CD14-positive monocyte (primary cell): ENCODE measurements around the gene ICE1. TPM values are rescaled to one million over a fixed set of nuclear protein-coding genes. Genes with fewer than 3 reads are reported as not detected.

Experiments
- DNase-seq, 3 donors: peaks; one replicate each; pipeline ENCODE4 v3.0.0-alpha.2; 2011 to 2022
- H2AFZ ChIP-seq: 2 replicates; pipeline ENCODE4 v1.6.0; 2012; ENCODE audit warnings: mild to moderate bottlenecking, low read depth, low read length, inconsistent platforms; ENCODE audit not compliant: insufficient read depth, poor library complexity, severe bottlenecking
- H3K27ac ChIP-seq, 2 donors: 1 replicate in 1 of 2; 2 replicates in 1 of 2; pipeline ENCODE4 v1.5.1; 2012 to 2013; ENCODE audit warnings: low read length in 2 of 2, control low read depth in 1 of 2, inconsistent platforms in 1 of 2, low read depth in 1 of 2, mild to moderate bottlenecking in 1 of 2
- H3K27me3 ChIP-seq, 2 donors: one replicate each; pipeline versions ENCODE4 v1.6.0 to v1.6.1; 2011 to 2013; ENCODE audit warnings: low read length in 2 of 2; ENCODE audit not compliant: control insufficient read depth in 2 of 2, insufficient read depth in 2 of 2
- H3K36me3 ChIP-seq, 2 donors: replicated peaks in 1 of 2; 1 replicate in 1 of 2; 2 replicates in 1 of 2; pipeline versions ENCODE4 v1.5.1 to v1.6.1; 2012 to 2013; ENCODE audit warnings: low read length in 2 of 2, control low read depth in 1 of 2, inconsistent platforms in 1 of 2, mild to moderate bottlenecking in 1 of 2; ENCODE audit not compliant: insufficient read depth in 2 of 2, control insufficient read depth in 1 of 2
- H3K4me1 ChIP-seq, 2 donors: 1 replicate in 1 of 2; 2 replicates in 1 of 2; pipeline versions ENCODE4 v1.5.1 to v1.6.1; 2012 to 2013; ENCODE audit warnings: low read length in 2 of 2, control low read depth in 1 of 2, inconsistent platforms in 1 of 2, mild to moderate bottlenecking in 1 of 2, moderate library complexity in 1 of 2; ENCODE audit not compliant: insufficient read depth in 2 of 2, control insufficient read depth in 1 of 2
- H3K4me2 ChIP-seq: replicated peaks from 2 replicates; pipeline ENCODE3; 2012; ENCODE audit warnings: low read length, moderate library complexity, mild to moderate bottlenecking; ENCODE audit not compliant: poor library complexity, severe bottlenecking; ENCODE audit errors: extremely low read depth
- H3K4me3 ChIP-seq, 3 experiments: fragments of 200-600 bp in 1 of 3; sonication (generic) in 1 of 3; replicated peaks in 1 of 3; 1 replicate in 2 of 3; 2 replicates in 1 of 3; pipeline ENCODE4 v1.5.1; 2011 to 2013; ENCODE audit warnings: low read length in 3 of 3, mild to moderate bottlenecking in 3 of 3, control low read depth in 2 of 3, low read depth in 2 of 3, inconsistent platforms in 1 of 3, moderate library complexity in 1 of 3
- H3K79me2 ChIP-seq: 2 replicates; pipeline ENCODE4 v1.6.0; 2012; ENCODE audit warnings: mild to moderate bottlenecking, control low read depth, inconsistent platforms, low read length, moderate library complexity; ENCODE audit not compliant: insufficient read depth
- H3K9ac ChIP-seq: 2 replicates; pipeline ENCODE4 v1.6.0; 2017; ENCODE audit warnings: low read length, mild to moderate bottlenecking; ENCODE audit not compliant: insufficient read depth, poor library complexity, severe bottlenecking
- H3K9me3 ChIP-seq, 2 donors: replicated peaks in 1 of 2; 1 replicate in 1 of 2; 2 replicates in 1 of 2; pipeline versions ENCODE4 v1.5.1 to v1.6.1; 2012 to 2013; ENCODE audit warnings: low read length in 2 of 2, control low read depth in 1 of 2; ENCODE audit not compliant: control insufficient read depth in 1 of 2, insufficient read depth in 1 of 2
- H4K20me1 ChIP-seq: 2 replicates; pipeline ENCODE4 v1.6.0; 2012; ENCODE audit warnings: mild to moderate bottlenecking, low read length, control low read depth, moderate library complexity; ENCODE audit not compliant: insufficient read depth
- H3K27ac Mint-ChIP-seq, 7 donors: one replicate each; pipeline ENCODE4 v1.8.0; 2020; ENCODE audit warnings: mild to moderate bottlenecking in 7 of 7, mixed read lengths in 7 of 7, moderate library complexity in 6 of 7, inconsistent platforms in 2 of 7
- H3K27me3 Mint-ChIP-seq, 3 donors: one replicate each; pipeline ENCODE4 v1.8.0; 2021 to 2022; ENCODE audit warnings: low read depth in 3 of 3, mild to moderate bottlenecking in 3 of 3, mixed read lengths in 3 of 3, moderate library complexity in 3 of 3, inconsistent platforms in 1 of 3
- H3K36me3 Mint-ChIP-seq, 2 donors: one replicate each; pipeline ENCODE4 v1.8.0; 2020; ENCODE audit warnings: mixed read lengths in 2 of 2, inconsistent platforms in 1 of 2, mild to moderate bottlenecking in 1 of 2
- H3K4me1 Mint-ChIP-seq: one replicate; pipeline ENCODE4 v1.8.0; 2020; ENCODE audit warnings: mild to moderate bottlenecking, mixed read lengths
- H3K4me3 Mint-ChIP-seq, 2 donors: one replicate each; pipeline ENCODE4 v1.8.0; 2020; ENCODE audit warnings: mild to moderate bottlenecking in 2 of 2, mixed read lengths in 2 of 2, moderate library complexity in 1 of 2
- H3K9me3 Mint-ChIP-seq, 7 donors: one replicate each; pipeline ENCODE4 v1.8.0; 2020 to 2022; ENCODE audit warnings: mixed read lengths in 7 of 7, mild to moderate bottlenecking in 6 of 7, moderate library complexity in 6 of 7, inconsistent platforms in 2 of 7
- CTCF ChIP-seq: fragments of 200-600 bp; IDR thresholded peaks from one replicate; pipeline ENCODE4 v1.8.0; 2022; ENCODE audit warnings: antibody characterized with exemption, mild to moderate bottlenecking
- WGBS: methylation state at CpG from one replicate; pipeline ENCODE4 v1.1.5; 2013; ENCODE audit warnings: missing lambda C conversion rate; ENCODE audit not compliant: insufficient coverage; 5-methylcytosine and 5-hydroxymethylcytosine counted together
- intact Hi-C, 2 donors: fragments of 100-400 bp; cut with micrococcal nuclease; formaldehyde crosslinking; loops; one replicate each; pipeline versions ENCODE4 v1.15.0 to v1.15.1; 2023
- polyA plus RNA-seq, 3 donors: library from polyadenylated mRNA; depleted of rRNA in 1 of 3; unstranded in 2 of 3; stranded (reverse) in 1 of 3; fragments of 300-500 nt in 2 of 3; fragments of >200 nt in 1 of 3; fragmentation: Illumina TruSeq in 2 of 3; gene quantifications; 1 replicate in 2 of 3; 2 replicates in 1 of 3; pipeline ENCODE4 v1.2.3, GENCODE V29; 2012 to 2021

The ICE1 gene
- polyA plus RNA-seq, 3 donors: 2.4 to 8.2 (median 6.4) TPM

DNA sequence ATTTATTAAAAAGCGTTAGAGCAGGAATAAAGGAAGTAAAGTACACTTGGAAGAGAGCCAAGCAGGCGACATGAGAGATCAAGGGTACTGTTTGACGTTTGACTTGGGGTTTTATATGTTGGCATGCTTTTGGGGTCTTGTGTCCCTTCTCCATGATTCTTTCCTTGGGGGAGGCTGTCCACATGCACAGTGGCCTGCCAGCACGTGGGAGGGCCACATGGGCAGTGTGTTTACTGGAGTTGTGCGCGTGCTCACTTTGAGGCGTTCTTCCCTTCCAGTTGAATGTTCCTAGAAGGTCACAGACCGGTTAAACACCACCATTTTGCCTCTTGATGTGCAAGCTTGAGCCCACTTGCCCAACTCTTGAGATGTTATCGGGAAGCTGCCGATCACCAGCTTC lies 49.5 kb upstream of the ICE1 start:
- TF ChIP-seq CTCF: no peak
- no peaks in the 10 kb centered on the region for H3K36me3 Mint-ChIP-seq
- DNase-seq: no peak
- Histone ChIP-seq H3K4me1 (no peaks in the 10 kb centered on the region), H3K27ac (no peak overlapping the region), H3K36me3 (no peaks in the 10 kb centered on the region), H3K4me2 (no peak overlapping the region), H3K4me3 (no peak overlapping the region), H3K9ac (no peak overlapping the region), H2AFZ (no peak overlapping the region), H4K20me1 (no peaks in the 10 kb centered on the region), H3K27me3 (no peaks in the 10 kb centered on the region), H3K9me3 (peaks cover 0 to 20% of the 10 kb centered on the region in 2 donors), H3K79me2 (no peaks in the 10 kb centered on the region)
- H3K4me3 Mint-ChIP-seq: no peak overlapping the region
- 88% methylated on average over 7 of the region's 10 CpGs for WGBS
- H3K27me3 Mint-ChIP-seq: peaks cover 0 to 2% (median 0%) of the 10 kb centered on the region in 3 donors
- H3K27ac Mint-ChIP-seq: no peak overlapping the region
- peaks cover 6 to 35% (median 16%) of the 10 kb centered on the region in 7 donors for H3K9me3 Mint-ChIP-seq
- H3K4me1 Mint-ChIP-seq: no peaks in the 10 kb centered on the region
- intact Hi-C loops: no loop called here

- Histone ChIP-seq H3K4me2 (no peak overlapping the region), H3K9me3 (peaks cover 0 to 22% of the 10 kb centered on the region in 2 donors), H3K79me2 (no peaks in the 10 kb centered on the region), H2AFZ (no peak overlapping the region), H3K4me3 (no peak overlapping the region), H4K20me1 (no peaks in the 10 kb centered on the region), H3K27me3 (no peaks in the 10 kb centered on the region), H3K27ac (no peak overlapping the region), H3K4me1 (no peaks in the 10 kb centered on the region), H3K9ac (no peak overlapping the region), H3K36me3 (no peaks in the 10 kb centered on the region)
- Mint-ChIP-seq H3K36me3 (no peaks in the 10 kb centered on the region), H3K27me3 (peaks cover 0 to 2% (median 0%) of the 10 kb centered on the region in 3 donors), H3K4me1 (no peaks in the 10 kb centered on the region), H3K4me3 (no peak overlapping the region), H3K9me3 (peaks cover 6 to 33% (median 16%) of the 10 kb centered on the region in 7 donors), H3K27ac (peak overlapping the region in 1 of 7 donors; percentile 52)
- intact Hi-C loops: no loop called here
- DNase-seq: no peak
- 100% methylated on average over 2 of the region's 2 CpGs for WGBS
- TF ChIP-seq CTCF: no peak
Observed at GRCh38 chr5:5373351-5373989, 49.0 kb upstream of the ICE1 start.
